PC-9 (cell line): ENCODE measurements around the gene MARK2. TPM values are rescaled to one million over a fixed set of nuclear protein-coding genes. Genes with fewer than 3 reads are reported as not detected.

ENCODE experiments used
- BruUV-seq: library from RNA; stranded (reverse); fragments of 400-500 nt; replicated peaks from 2 replicates; lab custom pipeline; 2021; lab: Mats Ljungman, UMichigan
- CTCF ChIA-PET: fragments of 300-600 bp; sonication (Branson Sonifier 250); formaldehyde crosslinking; loops from one replicate; lab custom pipeline; 2022; ENCODE audit warnings: antibody characterized with exemption; lab: Charles Lee
- POLR2A ChIA-PET: fragments of 300-600 bp; sonication (Branson Sonifier 250); formaldehyde crosslinking; loops from one replicate; lab custom pipeline; 2022; ENCODE audit warnings: antibody characterized with exemption; ENCODE audit not compliant: unreplicated experiment; lab: Charles Lee
- DNase-seq, 2 experiments: peaks; one replicate each; pipeline versions ENCODE4 v3.0.0 to v3.0.0-alpha.2; 2015 to 2022; ENCODE audit warnings: mixed read lengths in 1 of 2
- H2AFZ ChIP-seq: fragments of 200-600 bp; sonication (generic); 2 replicates; pipeline ENCODE4 v1.8.1; 2017; ENCODE audit warnings: antibody characterized with exemption
- H3F3A ChIP-seq: fragments of 200-600 bp; sonication (generic); 2 replicates; pipeline ENCODE4 v1.8.1; 2017; ENCODE audit warnings: antibody characterized with exemption, mild to moderate bottlenecking, low read depth; ENCODE audit not compliant: insufficient read depth
- H3K27ac ChIP-seq: fragments of 200-600 bp; sonication (generic); 2 replicates; pipeline ENCODE4 v1.6.1; 2016; ENCODE audit warnings: mixed run types
- H3K27me3 ChIP-seq: fragments of 200-600 bp; sonication (generic); 2 replicates; pipeline ENCODE4 v1.6.1; 2016; ENCODE audit warnings: low read depth, mixed run types; ENCODE audit not compliant: insufficient read depth
- H3K36me3 ChIP-seq: fragments of 200-600 bp; sonication (generic); 2 replicates; pipeline ENCODE4 v1.6.1; 2016; ENCODE audit warnings: low read depth, mixed run types
- H3K4me1 ChIP-seq: fragments of 200-600 bp; sonication (generic); replicated peaks from 2 replicates; pipeline ENCODE4 v1.6.1; 2016; ENCODE audit warnings: mixed run types; ENCODE audit not compliant: insufficient read depth
- H3K4me2 ChIP-seq: fragments of 200-600 bp; sonication (generic); 2 replicates; pipeline ENCODE4 v1.6.1; 2017; ENCODE audit warnings: mixed run types
- H3K4me3 ChIP-seq: fragments of 200-600 bp; sonication (generic); 2 replicates; pipeline ENCODE4 v1.6.1; 2016; ENCODE audit warnings: mixed run types
- H3K79me2 ChIP-seq: fragments of 200-600 bp; sonication (generic); 2 replicates; pipeline ENCODE4 v1.6.1; 2017; ENCODE audit warnings: low read depth, mixed run types
- H3K9me2 ChIP-seq: fragments of 200-600 bp; sonication (generic); 2 replicates; pipeline ENCODE4 v1.8.1; 2017; ENCODE audit warnings: mild to moderate bottlenecking; ENCODE audit not compliant: insufficient read depth
- H3K9me3 ChIP-seq: fragments of 200-600 bp; sonication (generic); 2 replicates; pipeline ENCODE4 v1.8.1; 2016; ENCODE audit warnings: low read depth; ENCODE audit not compliant: insufficient read depth
- H4K20me1 ChIP-seq: fragments of 200-600 bp; sonication (generic); 2 replicates; pipeline ENCODE4 v1.8.1; 2017; ENCODE audit not compliant: insufficient read depth
- EZH2 ChIP-seq: fragments of 200-600 bp; sonication (generic); IDR thresholded peaks from 2 replicates; pipeline ENCODE4 v1.8.0; 2017; ENCODE audit warnings: antibody characterized with exemption, low read depth
- intact Hi-C: fragments of 100-400 bp; cut with micrococcal nuclease; formaldehyde crosslinking; loops from one replicate; pipeline ENCODE4 v1.10.0; 2022; ENCODE audit not compliant: unreplicated experiment
- total RNA-seq: library from RNA; stranded (reverse); gene quantifications from 2 replicates; pipeline ENCODE4 v1.2.3, GENCODE V29; 2021
- TF ChIP-seq, protein P1 (sequence below): fragments of 200-600 bp; sonication (generic); conservative IDR thresholded peaks from 2 replicates; pipeline ENCODE4 v1.6.1; 2017; ENCODE audit warnings: mixed run types, antibody characterized with exemption, mild to moderate bottlenecking, moderate library complexity

MARK2 gene
- total RNA-seq, 1 experiment from 2014 or later: 65.0 TPM

DNA sequence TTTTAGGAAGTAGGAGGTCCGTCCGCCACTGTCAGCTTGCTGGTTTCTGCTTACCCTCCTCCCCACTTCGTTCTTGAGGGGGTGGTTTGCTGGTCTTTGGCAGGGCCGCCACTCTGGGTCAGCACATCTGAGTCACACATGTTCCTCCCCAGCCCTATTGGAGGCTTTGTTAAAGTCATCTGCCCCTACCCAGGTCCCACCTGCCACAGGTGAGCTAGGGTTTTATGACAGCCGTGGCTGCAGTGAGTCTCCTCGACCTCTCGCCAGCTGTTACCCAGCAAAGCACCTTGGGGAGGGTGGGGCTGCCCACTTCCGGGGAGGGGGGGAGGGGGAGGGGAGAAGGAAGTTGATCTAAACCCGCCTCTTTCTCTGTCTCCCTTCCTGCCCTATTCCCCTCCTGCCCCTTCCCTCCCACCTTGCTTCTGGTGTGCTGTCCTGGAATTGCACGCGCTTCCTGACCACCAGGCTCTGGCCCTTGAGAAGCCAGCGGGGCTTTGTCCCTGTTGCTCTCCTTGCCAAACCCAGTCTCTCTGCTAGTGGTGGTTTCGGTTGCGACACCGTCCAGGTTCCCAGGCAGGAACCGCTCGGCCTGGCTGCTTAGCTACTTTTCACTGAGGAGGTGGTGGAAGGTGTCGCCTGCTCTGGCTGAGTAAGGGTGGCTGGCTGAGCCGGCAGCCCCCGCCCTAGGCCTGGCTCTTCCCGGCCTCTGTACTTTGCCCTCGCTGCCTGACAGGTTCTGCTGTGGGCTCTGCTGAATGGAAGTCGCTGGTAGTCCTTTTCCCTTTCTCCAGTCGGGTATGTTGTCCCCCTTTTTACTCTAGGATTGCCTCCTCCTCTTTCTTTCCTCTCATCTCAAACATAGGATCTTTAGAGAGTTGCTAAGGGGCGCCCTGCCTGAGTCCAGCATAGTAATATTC is 49.5 kb downstream of the MARK2 start:
- Histone ChIP-seq H3K9me3 (no peaks in the 10 kb centered on the region), H3K27ac (peak overlapping the region; percentile 95), H3F3A (peaks cover 48% of the 10 kb centered on the region), H3K4me3 (peak overlapping the region; percentile 58), H2AFZ (peak overlapping the region; percentile 66; the same call in 1 of the 2 replicates), H3K79me2 (peaks cover 93% of the 10 kb centered on the region), H3K4me1 (peaks cover 36% of the 10 kb centered on the region), H4K20me1 (peaks cover 43% of the 10 kb centered on the region), H3K36me3 (peaks cover 13% of the 10 kb centered on the region), H3K27me3 (no peaks in the 10 kb centered on the region), H3K9me2 (no peaks in the 10 kb centered on the region), H3K4me2 (peak overlapping the region; percentile 97)
- no peak for TF ChIP-seq EZH2
- TF ChIP-seq, protein P1, sequence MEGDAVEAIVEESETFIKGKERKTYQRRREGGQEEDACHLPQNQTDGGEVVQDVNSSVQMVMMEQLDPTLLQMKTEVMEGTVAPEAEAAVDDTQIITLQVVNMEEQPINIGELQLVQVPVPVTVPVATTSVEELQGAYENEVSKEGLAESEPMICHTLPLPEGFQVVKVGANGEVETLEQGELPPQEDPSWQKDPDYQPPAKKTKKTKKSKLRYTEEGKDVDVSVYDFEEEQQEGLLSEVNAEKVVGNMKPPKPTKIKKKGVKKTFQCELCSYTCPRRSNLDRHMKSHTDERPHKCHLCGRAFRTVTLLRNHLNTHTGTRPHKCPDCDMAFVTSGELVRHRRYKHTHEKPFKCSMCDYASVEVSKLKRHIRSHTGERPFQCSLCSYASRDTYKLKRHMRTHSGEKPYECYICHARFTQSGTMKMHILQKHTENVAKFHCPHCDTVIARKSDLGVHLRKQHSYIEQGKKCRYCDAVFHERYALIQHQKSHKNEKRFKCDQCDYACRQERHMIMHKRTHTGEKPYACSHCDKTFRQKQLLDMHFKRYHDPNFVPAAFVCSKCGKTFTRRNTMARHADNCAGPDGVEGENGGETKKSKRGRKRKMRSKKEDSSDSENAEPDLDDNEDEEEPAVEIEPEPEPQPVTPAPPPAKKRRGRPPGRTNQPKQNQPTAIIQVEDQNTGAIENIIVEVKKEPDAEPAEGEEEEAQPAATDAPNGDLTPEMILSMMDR: no peak
- intact Hi-C loops: loop anchor here (1.0 kb wide), 2 partner anchors 16 to 47 kb away; no protein-coding TSS in a partner anchor
- DNase-seq: peak; percentile 76 to 92
- no TSS peak for BruUV-seq
- POLR2A ChIA-PET: interaction anchor here (0.6 kb wide), 2 partner anchors 46 to 1345 kb away, joined by 8 read pairs; no protein-coding TSS in a partner anchor
- CTCF ChIA-PET: interaction anchor here (0.5 to 1.3 kb wide), 7 partner anchors 16 to 297 kb away, joined by 3 to 8 read pairs (median 5); partner anchors contain the start of gene NAA40

DNA sequence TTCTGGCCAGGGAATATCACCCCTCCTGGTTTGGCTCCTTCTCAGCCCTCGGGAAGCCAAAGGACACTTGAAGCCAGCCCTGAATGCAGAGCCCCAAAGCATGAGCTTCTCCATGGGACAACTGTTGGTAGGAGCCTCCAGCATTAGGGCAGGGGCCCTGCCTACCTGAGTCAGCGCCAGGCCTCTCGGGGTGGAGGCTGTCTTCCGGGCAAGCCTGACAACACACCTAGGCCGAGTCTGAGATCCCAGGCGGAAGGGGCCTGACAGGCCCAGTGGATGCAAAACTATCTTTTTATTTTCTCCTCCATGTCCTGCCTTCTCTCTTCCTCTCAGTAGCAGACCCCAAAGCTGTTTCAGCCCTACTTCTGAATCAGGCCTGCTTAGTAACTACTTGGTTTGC is 50.4 kb downstream of the MARK2 start:
- TF ChIP-seq, protein P1: no peak
- TF ChIP-seq EZH2: no peak
- H3K27me3 ChIP-seq: no peaks in the 10 kb centered on the region
- H3K36me3 ChIP-seq: peaks cover 13% of the 10 kb centered on the region
- H3K4me2 ChIP-seq: peak overlapping the region; percentile 97
- POLR2A ChIA-PET: no interaction called here
- H3K4me3 ChIP-seq: peak overlapping the region; percentile 58; the same call in 1 of the 2 replicates
- H3K9me3 ChIP-seq: no peaks in the 10 kb centered on the region
- intact Hi-C loops: no loop called here
- DNase-seq: peak; percentile 46 to 58
- CTCF ChIA-PET: interaction anchor here (0.5 to 0.6 kb wide), 2 partner anchors 81 to 1810 kb away, joined by 3 to 8 read pairs; no protein-coding TSS in a partner anchor
- H3K27ac ChIP-seq: peak overlapping the region; percentile 95
- no peak overlapping the region for H2AFZ ChIP-seq
- BruUV-seq: TSS peak; percentile 33
- peaks cover 92% of the 10 kb centered on the region for H3K79me2 ChIP-seq
- H3K4me1 ChIP-seq: peaks cover 36% of the 10 kb centered on the region
- H3K9me2 ChIP-seq: no peaks in the 10 kb centered on the region
- H3F3A ChIP-seq: peaks cover 48% of the 10 kb centered on the region
- H4K20me1 ChIP-seq: peaks cover 52% of the 10 kb centered on the region

- CTCF ChIA-PET: interaction anchor here (0.5 to 0.6 kb wide), 3 partner anchors 12 to 298 kb away, joined by 3 to 5 read pairs (median 4); no protein-coding TSS in a partner anchor
- Histone ChIP-seq H2AFZ (no peak overlapping the region), H3K4me3 (no peak overlapping the region), H3F3A (peaks cover 45% of the 10 kb centered on the region), H3K9me2 (no peaks in the 10 kb centered on the region), H3K9me3 (no peaks in the 10 kb centered on the region), H3K4me1 (peaks cover 36% of the 10 kb centered on the region), H3K4me2 (peak overlapping the region; percentile 97; the same call in 1 of the 2 replicates), H3K27ac (peak overlapping the region; percentile 95), H4K20me1 (peaks cover 60% of the 10 kb centered on the region), H3K27me3 (no peaks in the 10 kb centered on the region), H3K79me2 (peaks cover 92% of the 10 kb centered on the region), H3K36me3 (peaks cover 13% of the 10 kb centered on the region)
- TF ChIP-seq, protein P1: no peak
- TF ChIP-seq EZH2: no peak
- no TSS peak for BruUV-seq
- intact Hi-C loops: no loop called here
- POLR2A ChIA-PET: no interaction called here
- DNase-seq: no peak
These were observed 51.5 kb downstream of the MARK2 start for GRCh38 chr11:63890368-63890767.
